ENCODE results near the gene SOAT1.

GRCh38 chr1:179393721-179394120 lies 100.1 kb downstream of the SOAT1 start:
- TF ChIP-seq CTCF (IDR thresholded peaks at IDR 0.05) (no peak), POLR2A (IDR thresholded peaks at IDR 0.05) (no peak)
